Osteoblast (primary cell): ENCODE data around the gene MYO3B. TPM values are rescaled to one million over a fixed set of nuclear protein-coding genes. Genes with fewer than 3 reads are reported as not detected.
"Not testable (repeated sequence)": the region's sequence is repeated elsewhere in the genome, so short reads cannot be mapped to it uniquely, and the experiment has no call there.

Experiments
- DNase-seq: peaks from one replicate; pipeline ENCODE4 v3.0.0; 2011; ENCODE audit warnings: low spot score, mixed read lengths; ENCODE audit not compliant: insufficient read length; ENCODE audit errors: missing footprints
- H2AFZ ChIP-seq: 2 replicates; pipeline ENCODE4 v1.6.0; 2011; ENCODE audit warnings: mild to moderate bottlenecking, low read length
- H3K27ac ChIP-seq: 2 replicates; pipeline ENCODE4 v1.5.1; 2011; ENCODE audit warnings: mild to moderate bottlenecking, low read depth, low read length, moderate library complexity
- H3K27me3 ChIP-seq: 2 replicates; pipeline ENCODE4 v1.6.0; 2012; ENCODE audit warnings: mild to moderate bottlenecking, control low read depth, inconsistent platforms, low read length, moderate library complexity; ENCODE audit not compliant: insufficient read depth
- H3K36me3 ChIP-seq: 2 replicates; pipeline ENCODE4 v1.5.1; 2011; ENCODE audit warnings: mild to moderate bottlenecking, low read length, control low read depth, moderate library complexity; ENCODE audit not compliant: insufficient read depth
- H3K4me1 ChIP-seq: 2 replicates; pipeline ENCODE4 v1.5.1; 2011; ENCODE audit warnings: mild to moderate bottlenecking, low read length, control low read depth, moderate library complexity; ENCODE audit not compliant: insufficient read depth
- H3K4me2 ChIP-seq: 2 replicates; pipeline ENCODE4 v1.6.0; 2011; ENCODE audit warnings: mild to moderate bottlenecking, low read length; ENCODE audit not compliant: insufficient read depth
- H3K4me3 ChIP-seq: fragments of 200-600 bp; sonication (generic); 3 replicates; pipeline ENCODE4 v1.5.1; 2012; ENCODE audit warnings: mild to moderate bottlenecking, low read length, inconsistent platforms; ENCODE audit not compliant: insufficient read depth
- H3K79me2 ChIP-seq: 2 replicates; pipeline ENCODE4 v1.6.0; 2012; ENCODE audit warnings: mild to moderate bottlenecking, low read length, control low read depth, inconsistent platforms; ENCODE audit not compliant: insufficient read depth
- H3K9me3 ChIP-seq: 2 replicates; pipeline ENCODE4 v1.5.1; 2011; ENCODE audit warnings: low read depth, low read length, control low read depth
- H4K20me1 ChIP-seq: 2 replicates; pipeline ENCODE4 v1.6.0; 2012; ENCODE audit warnings: mild to moderate bottlenecking, low read length, control low read depth; ENCODE audit not compliant: insufficient read depth
- total RNA-seq: library from RNA; depleted of rRNA; stranded (reverse); fragments of >200 nt; gene quantifications from 2 replicates; pipeline ENCODE4 v1.2.3, GENCODE V29; 2012
- TF ChIP-seq, protein P1 (sequence below): IDR thresholded peaks from 2 replicates; pipeline ENCODE4 v1.5.1; 2011; ENCODE audit warnings: mild to moderate bottlenecking, low read depth, low read length, moderate library complexity; ENCODE audit errors: extremely low read depth

Gene MYO3B
- total RNA-seq, 1 donor: 0.36 TPM

- TF ChIP-seq, protein P1, sequence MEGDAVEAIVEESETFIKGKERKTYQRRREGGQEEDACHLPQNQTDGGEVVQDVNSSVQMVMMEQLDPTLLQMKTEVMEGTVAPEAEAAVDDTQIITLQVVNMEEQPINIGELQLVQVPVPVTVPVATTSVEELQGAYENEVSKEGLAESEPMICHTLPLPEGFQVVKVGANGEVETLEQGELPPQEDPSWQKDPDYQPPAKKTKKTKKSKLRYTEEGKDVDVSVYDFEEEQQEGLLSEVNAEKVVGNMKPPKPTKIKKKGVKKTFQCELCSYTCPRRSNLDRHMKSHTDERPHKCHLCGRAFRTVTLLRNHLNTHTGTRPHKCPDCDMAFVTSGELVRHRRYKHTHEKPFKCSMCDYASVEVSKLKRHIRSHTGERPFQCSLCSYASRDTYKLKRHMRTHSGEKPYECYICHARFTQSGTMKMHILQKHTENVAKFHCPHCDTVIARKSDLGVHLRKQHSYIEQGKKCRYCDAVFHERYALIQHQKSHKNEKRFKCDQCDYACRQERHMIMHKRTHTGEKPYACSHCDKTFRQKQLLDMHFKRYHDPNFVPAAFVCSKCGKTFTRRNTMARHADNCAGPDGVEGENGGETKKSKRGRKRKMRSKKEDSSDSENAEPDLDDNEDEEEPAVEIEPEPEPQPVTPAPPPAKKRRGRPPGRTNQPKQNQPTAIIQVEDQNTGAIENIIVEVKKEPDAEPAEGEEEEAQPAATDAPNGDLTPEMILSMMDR: no peak
- no peak overlapping the region for H3K4me2 ChIP-seq
- no peaks in the 10 kb centered on the region for H3K4me1 ChIP-seq
- H3K4me3 ChIP-seq: no peak overlapping the region
- no peak overlapping the region for H3K27ac ChIP-seq
- DNase-seq: no peak
- no peaks in the 10 kb centered on the region for H4K20me1 ChIP-seq
- no peaks in the 10 kb centered on the region for H3K79me2 ChIP-seq
- no peak overlapping the region for H2AFZ ChIP-seq
- no peaks in the 10 kb centered on the region for H3K36me3 ChIP-seq
- H3K9me3 ChIP-seq: no peaks in the 10 kb centered on the region
- H3K27me3 ChIP-seq: no peaks in the 10 kb centered on the region
Measured at GRCh38 chr2:170433448-170433847, 255.5 kb downstream of the MYO3B start.

GRCh38 chr2:170434396-170434795, 256.4 kb downstream of the MYO3B start:
- H3K79me2 ChIP-seq, H3K9me3 ChIP-seq, H3K4me3 ChIP-seq, H3K4me2 ChIP-seq, H3K27ac ChIP-seq, H3K36me3 ChIP-seq, DNase-seq, H4K20me1 ChIP-seq, H3K27me3 ChIP-seq, H2AFZ ChIP-seq, H3K4me1 ChIP-seq: not testable (repeated sequence)

GRCh38 chr2:170434900-170435621, 257.1 kb downstream of the MYO3B start:
- H3K79me2 ChIP-seq: no peaks in the 10 kb centered on the region
- TF ChIP-seq, protein P1: no peak
- H2AFZ ChIP-seq: no peak overlapping the region
- H3K4me2 ChIP-seq: no peak overlapping the region
- H3K36me3 ChIP-seq: no peaks in the 10 kb centered on the region
- H3K27me3 ChIP-seq: no peaks in the 10 kb centered on the region
- H3K4me3 ChIP-seq: no peak overlapping the region
- no peak overlapping the region for H3K27ac ChIP-seq
- no peaks in the 10 kb centered on the region for H3K9me3 ChIP-seq
- no peaks in the 10 kb centered on the region for H4K20me1 ChIP-seq
- no peaks in the 10 kb centered on the region for H3K4me1 ChIP-seq
- DNase-seq: no peak

- Histone ChIP-seq H2AFZ (no peak overlapping the region), H3K4me2 (no peak overlapping the region)
- TF ChIP-seq, protein P1: no peak
Measured at GRCh38 chr2:170436077-170436943, 258.4 kb downstream of the MYO3B start.

More at GRCh38 chr2:170436077-170436943, 258.4 kb downstream of the MYO3B start:
- no peaks in the 10 kb centered on the region for H3K9me3 ChIP-seq
- no peaks in the 10 kb centered on the region for H3K27me3 ChIP-seq
- H4K20me1 ChIP-seq: no peaks in the 10 kb centered on the region
- H3K36me3 ChIP-seq: no peaks in the 10 kb centered on the region
- no peaks in the 10 kb centered on the region for H3K4me1 ChIP-seq
- H3K79me2 ChIP-seq: no peaks in the 10 kb centered on the region
- no peak overlapping the region for H3K27ac ChIP-seq
- no peak for DNase-seq
- no peak overlapping the region for H3K4me3 ChIP-seq
